GM19240 (cell line): ENCODE results near the gene GFRA1.
"Not testable (repeated sequence)": the region's sequence is repeated elsewhere in the genome, so short reads cannot be mapped to it uniquely, and the experiment has no call there.

Experiments
- DNase-seq: peaks from one replicate; pipeline ENCODE4 v3.0.0; 2011; ENCODE audit warnings: low spot score; ENCODE audit not compliant: insufficient read length

The GFRA1 gene

DNA sequence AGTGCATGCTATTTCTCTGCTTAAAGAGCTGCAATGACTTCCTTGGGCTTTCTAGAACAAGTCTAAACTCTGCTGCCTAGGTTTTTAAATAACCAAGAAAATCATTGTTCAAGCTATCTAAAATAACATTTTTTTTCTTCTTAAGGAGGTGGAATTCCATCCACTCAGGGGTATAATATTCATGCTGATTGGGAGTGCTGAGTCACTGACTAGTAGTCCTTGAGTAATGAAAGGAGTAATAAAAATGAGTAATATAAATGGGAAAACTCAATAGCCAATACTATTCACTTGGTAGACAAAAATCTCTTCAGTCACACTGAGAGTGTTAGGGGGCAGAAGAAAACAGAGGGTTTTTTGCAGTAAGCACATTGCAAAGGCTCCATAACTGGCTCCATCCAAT is 72.0 kb downstream of the GFRA1 start:
- no peak for DNase-seq

GRCh38 chr10:116198676-116199035 is 74.3 kb downstream of the GFRA1 start:
- no peak for DNase-seq

GRCh38 chr10:116197946-116198675 is 74.9 kb downstream of the GFRA1 start:
- DNase-seq, result no peak

DNA sequence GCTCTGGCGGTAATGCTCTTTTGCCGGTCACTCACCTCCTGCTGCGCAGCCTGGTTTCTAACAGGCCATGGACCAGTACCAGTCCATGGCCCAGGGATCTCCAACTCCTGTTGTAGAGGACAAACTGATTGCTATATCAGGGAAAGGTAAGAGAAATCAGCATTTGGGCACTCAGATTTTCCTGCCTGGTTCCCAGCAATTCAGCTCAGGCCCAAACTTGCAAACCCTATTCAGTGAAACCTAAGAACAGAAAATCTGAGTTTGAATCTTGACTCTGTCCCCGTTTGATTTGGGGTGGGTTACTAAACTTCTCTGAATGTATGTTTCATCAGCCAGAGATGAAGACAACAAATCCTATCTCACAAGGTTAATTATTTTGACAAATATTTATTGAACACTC is 77.4 kb downstream of the GFRA1 start:
- no peak for DNase-seq

DNA sequence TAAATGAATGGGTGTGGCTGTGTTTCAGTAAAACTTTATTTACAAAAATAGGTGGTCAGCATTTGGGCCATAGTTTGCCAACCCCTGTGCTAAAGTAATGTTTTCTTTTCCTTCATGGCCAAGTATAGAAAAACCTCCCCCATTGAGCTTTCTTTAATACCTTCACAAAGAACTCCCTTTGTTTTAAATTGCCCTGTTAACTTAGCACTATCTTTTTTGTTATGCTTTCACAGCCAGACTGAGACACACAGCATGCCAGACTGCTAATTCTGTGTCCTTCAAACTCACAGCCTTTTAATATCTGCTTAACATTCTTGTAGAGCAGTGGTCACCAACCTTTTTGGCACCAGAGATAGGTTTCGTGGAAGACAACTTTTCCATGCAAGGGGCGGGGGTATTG is 78.0 kb downstream of the GFRA1 start:
- DNase-seq, result no peak

DNA sequence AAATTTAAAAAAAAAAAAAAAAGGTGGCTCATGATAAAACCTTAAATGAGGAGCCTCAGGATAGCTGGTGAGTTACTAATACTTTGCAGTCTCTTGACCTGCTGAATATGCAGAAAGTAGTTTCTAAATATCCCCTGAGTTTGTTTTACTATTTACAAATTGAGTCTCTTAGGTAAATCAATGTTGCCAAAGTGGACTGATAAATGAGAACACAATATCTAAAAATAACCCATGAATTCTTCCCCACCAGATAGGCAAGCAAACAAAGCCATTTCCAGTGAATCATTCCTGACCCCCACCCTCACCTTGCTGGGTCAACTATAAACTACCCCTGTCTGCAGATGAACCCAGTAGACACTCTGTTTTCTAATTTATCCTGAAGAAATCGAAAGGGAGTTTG is 78.9 kb downstream of the GFRA1 start:
- no peak for DNase-seq

DNA sequence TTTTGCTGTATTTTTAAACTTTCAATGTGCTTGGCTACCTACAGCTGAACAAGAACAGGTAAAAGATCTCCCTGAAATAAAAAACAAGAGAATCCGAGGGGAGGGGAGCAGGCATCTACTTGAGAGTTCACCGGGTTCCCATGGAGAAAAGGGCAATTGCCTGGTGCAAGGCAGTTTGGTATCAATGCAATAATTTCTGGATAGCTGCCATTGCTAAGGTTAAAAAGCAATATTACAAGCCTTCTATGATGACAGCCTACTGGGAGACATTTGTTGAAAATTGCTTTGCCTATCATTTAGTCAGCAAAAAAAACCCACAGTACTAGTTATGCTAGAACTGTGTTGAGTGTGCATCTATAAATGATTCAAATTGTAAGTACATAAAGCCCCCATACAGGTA is 82.1 kb downstream of the GFRA1 start:
- DNase-seq, result no peak

DNA sequence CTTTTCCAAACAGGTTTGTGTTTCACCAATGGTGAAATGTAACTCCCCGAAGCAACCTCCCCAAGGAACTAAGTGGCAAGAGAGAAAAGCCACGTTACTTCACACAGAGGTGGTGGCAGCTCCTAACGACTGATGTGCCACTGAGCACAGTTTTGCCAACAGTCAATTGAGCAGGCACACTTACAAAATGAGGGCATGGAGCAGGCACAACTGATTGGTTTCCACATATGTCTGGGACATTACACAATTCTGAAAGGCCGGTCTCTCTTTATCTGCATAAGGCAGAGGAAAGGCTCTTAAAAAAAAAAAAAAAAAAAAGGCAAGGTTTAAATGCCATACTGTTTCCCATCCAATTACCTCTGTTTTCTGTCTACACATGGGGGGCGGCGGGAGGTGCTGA is 86.7 kb downstream of the GFRA1 start:
- no peak for DNase-seq

DNA sequence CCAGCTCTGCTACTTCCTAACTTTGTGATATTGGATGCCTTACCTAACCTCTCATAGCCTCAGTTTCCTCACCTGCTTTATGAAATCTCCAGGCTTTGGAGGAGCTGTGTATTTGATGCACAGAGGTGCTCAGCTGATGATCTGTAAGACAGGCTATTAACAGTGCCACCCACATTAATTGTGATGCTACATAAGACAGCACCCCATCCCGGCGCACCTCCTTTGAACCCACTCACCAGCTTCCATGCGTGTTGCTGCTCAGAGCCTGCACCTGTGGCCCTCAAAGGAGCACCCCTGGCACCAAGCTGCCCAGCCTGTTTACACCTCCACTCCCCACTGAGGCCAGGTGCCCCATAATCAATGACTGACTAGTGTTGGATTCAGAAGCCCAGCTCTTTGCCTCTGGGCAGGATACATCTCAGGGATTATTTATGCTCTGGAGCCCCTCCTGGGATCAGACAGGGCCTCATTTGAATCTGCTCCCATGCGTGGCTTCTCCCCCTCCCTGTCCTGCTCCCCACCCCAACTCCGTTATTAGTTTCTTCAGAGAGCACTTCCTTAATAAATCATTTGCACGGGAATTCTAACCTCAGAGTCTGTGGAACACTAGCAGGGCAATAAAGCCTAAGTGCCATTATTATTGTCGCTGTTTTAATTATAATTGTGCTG is 87.7 kb downstream of the GFRA1 start:
- no peak for DNase-seq

DNA sequence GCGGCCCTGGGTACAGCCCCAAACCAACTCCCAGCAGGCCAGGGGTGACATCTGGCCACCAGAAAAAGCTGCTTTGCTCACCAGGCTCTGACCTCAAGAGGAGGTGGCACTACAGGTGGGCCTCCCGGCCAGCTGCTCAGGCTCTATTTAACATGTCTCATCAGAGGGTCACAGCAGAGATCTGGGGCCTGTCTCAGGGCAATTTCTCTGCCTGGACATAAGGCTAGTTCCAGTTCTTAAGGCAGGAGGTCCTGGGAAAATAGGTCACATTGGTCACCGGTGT is 88.6 kb downstream of the GFRA1 start:
- DNase-seq, result no peak

GRCh38 chr10:116183733-116184511 is 89.1 kb downstream of the GFRA1 start:
- no peak for DNase-seq

DNA sequence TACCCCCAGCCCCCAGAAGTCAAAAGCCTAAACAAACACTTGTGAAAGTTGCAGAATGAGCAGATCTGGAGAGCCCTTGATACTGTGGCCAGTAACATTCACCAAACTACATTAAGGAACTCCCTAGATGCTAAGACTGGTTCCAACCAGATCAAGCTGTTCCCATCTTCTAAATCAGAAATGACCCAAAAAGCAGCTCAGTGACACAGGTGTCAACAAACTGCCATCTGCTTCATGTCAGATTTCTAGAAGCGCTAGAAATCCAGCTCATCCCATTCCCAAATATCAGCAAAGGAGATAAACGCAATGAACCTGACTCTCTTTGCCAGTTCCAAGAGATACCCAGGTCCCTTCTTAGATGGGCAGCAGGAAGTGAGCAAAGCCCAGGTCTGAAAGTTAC is 90.6 kb downstream of the GFRA1 start:
- no peak for DNase-seq

DNA sequence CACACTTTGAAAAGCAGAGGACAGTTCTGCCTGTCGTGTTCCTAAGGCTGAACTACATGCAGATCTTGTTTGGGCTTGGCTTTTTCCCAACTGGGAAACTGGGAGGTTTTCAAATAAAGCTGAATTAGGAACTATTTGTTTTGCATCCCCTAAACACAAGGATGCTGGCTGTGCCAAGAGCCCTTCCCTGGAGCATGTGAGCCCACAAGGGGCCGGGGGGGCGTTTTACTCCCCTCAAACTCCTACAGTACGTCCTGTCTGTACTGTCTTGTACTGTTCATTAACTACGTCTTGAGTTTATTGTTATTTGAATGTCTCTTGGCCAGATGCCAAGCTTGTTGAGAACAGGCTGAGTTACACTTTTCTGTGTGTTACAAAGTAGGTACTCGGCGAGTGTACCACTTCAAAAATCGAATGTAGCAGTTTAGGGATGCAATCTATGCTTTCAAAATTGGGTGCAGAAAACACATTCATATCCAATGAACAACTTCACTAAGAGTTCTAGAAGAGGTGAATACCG is 94.9 kb downstream of the GFRA1 start:
- no peak for DNase-seq

- DNase-seq, result no peak
These were observed 97.8 kb downstream of the GFRA1 start for GRCh38 chr10:116175231-116175630.

GRCh38 chr10:116171505-116171904 is 101.5 kb downstream of the GFRA1 start:
- DNase-seq, result no peak

DNA sequence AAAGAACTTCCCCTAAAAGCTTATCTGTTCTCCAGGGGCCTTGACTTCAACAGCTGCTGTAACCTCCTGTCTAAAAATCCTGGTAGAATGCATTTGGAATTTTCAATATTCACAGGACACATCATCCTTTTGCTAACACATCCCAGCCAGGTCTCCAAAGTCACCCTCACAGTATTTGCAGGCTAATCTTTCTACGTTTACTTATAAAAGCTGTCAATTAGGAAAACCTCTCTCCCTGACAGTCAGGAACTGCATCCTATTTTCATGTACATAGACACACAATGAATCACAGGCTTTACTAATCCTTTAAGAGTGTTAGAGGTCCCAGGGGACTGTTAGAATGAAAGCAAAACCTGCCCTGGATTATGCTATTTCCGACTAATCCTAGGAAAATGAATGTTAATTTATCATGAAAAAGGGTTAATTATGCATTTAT is 102.2 kb downstream of the GFRA1 start:
- no peak for DNase-seq

DNA sequence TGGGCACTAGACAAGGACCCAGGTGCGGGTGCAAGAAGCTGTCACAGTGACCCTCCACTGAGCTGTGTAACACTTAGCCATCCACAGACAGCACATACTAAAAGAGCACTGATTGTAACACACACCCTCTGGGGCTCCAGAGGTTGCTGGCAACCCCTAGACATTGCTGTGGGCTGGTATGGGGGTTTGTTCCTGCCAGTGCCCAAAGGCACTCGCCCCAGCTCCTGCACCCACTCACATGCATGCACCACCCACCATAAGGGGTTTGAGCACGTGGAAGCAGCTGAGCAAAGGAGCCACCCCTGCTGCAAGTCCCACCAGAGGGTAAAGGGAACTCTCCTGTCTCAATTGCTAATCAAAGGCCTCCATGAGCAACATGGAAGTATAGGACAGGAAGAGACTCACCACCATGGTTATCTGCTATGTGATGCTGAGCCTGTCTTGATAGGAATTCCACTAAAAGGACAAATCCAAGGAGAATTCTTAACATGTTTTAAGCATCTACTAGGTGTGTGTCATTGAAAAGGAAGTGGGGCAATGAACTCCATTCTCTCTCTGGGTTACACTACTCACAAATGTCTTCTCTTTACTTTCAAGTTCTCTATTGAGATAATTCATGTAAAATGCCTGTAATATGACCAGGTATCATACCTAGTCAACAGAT is 103.1 kb downstream of the GFRA1 start:
- DNase-seq, result no peak

DNA sequence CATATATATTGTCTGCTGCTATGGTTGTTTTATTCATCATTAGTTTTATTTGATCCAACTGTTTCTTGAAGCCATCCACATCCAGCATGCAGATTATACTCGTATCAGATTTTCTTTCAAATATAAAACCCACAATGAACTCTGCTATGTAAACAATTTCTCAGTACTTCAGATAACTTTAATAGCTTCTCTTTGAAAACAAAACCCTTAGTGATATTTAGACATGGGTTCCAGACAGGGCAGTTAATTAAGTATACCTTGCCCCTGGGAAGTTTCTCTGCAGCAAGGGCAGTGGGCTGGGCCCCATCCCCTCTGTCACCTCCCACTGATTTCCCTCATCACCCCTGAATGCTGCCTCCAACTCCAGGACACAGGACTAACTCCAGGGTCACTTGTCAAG is 104.3 kb downstream of the GFRA1 start:
- DNase-seq, result no peak

DNA sequence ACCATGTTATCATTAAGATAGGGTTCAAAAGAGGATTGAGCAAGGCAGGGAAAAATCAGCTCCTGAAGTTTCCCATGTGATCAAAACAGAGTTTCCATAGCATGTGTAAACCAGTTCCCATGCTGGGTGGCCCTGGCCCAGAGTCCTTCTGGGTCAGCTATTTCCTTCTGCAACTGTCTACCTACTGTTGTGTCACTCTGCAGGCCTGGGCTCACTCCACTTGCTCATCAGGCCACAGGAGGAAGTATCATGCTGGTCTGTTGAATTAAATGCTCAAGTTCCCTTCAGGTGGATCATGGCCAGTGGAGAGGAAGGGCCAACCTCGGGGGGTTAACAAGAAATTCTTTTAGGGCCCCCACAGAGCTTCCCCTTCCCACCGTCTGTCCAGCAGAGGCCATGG is 104.7 kb downstream of the GFRA1 start:
- DNase-seq, result no peak

GRCh38 chr10:116165941-116166340 is 107.1 kb downstream of the GFRA1 start:
- not testable (repeated sequence) for DNase-seq

DNA sequence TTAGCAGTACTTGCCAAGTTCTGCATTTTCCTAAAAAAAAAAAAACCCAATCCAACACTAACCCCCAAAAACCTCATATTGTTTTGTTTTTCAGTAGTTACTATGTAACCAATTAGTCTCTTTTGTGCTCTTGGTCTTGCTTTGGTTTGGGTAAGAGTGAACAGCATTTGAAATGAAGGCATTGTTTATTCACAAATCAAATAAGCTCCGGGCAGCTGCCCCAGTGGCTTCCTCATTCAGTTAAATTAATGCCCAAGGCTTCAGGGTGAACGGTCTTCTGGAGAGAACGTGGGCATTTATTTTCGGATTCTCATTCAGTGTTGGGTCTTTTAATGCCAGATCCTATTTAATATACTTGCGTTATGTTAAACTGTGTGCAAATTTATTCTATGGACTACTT is 108.7 kb downstream of the GFRA1 start:
- DNase-seq, result no peak
